GDM1 (cell line): ENCODE data around the gene ALG14.
"Not testable (repeated sequence)": the region's sequence is repeated elsewhere in the genome, so short reads cannot be mapped to it uniquely, and the experiment has no call there.

Experiments
- DNase-seq: peaks from one replicate; lab custom pipeline; 2025; lab: John Stamatoyannopoulos, UW

Gene ALG14

GRCh38 chr1:94953746-94954145 is 119.0 kb downstream of the ALG14 start:
- no peak for DNase-seq

GRCh38 chr1:94953107-94953506 is 119.6 kb downstream of the ALG14 start:
- DNase-seq, result no peak

- no peak for DNase-seq
Measured at GRCh38 chr1:94952539-94952938, 120.2 kb downstream of the ALG14 start.

- no peak for DNase-seq
Measured at GRCh38 chr1:94951509-94952208, 121.1 kb downstream of the ALG14 start.

GRCh38 chr1:94951046-94951445 is 121.7 kb downstream of the ALG14 start:
- DNase-seq, result no peak

GRCh38 chr1:94949681-94950661 is 122.8 kb downstream of the ALG14 start:
- no peak for DNase-seq

GRCh38 chr1:94947437-94947836 is 125.3 kb downstream of the ALG14 start:
- no peak for DNase-seq

- no peak for DNase-seq
Measured at GRCh38 chr1:94946886-94947285, 125.9 kb downstream of the ALG14 start.

GRCh38 chr1:94942171-94943128 is 130.3 kb downstream of the ALG14 start:
- no peak for DNase-seq

GRCh38 chr1:94941480-94941879 is 131.3 kb downstream of the ALG14 start:
- not testable (repeated sequence) for DNase-seq

- DNase-seq, result no peak
Measured at GRCh38 chr1:94940738-94941137, 132.0 kb downstream of the ALG14 start.

GRCh38 chr1:94937820-94938219 is 134.9 kb downstream of the ALG14 start:
- DNase-seq, result no peak

- no peak for DNase-seq
Measured at GRCh38 chr1:94936861-94937620, 135.7 kb downstream of the ALG14 start.

- no peak for DNase-seq
Measured at GRCh38 chr1:94935476-94935875, 137.3 kb downstream of the ALG14 start.

GRCh38 chr1:94935034-94935433 is 137.7 kb downstream of the ALG14 start:
- no peak for DNase-seq

GRCh38 chr1:94934551-94934950 is 138.2 kb downstream of the ALG14 start:
- DNase-seq, result no peak

GRCh38 chr1:94931254-94931841 is 141.4 kb downstream of the ALG14 start:
- no peak for DNase-seq

- no peak for DNase-seq
Measured at GRCh38 chr1:94929351-94930217, 143.2 kb downstream of the ALG14 start.

- no peak for DNase-seq
Measured at GRCh38 chr1:94928293-94928939, 144.3 kb downstream of the ALG14 start.
